AG04449 (cell line): ENCODE results near the gene CYLD.

Source experiments
- CTCF ChIA-PET: fragments of 350-600 bp; formaldehyde crosslinking; extraction: SDS; loops from one replicate; lab custom pipeline; 2021; ENCODE audit warnings: antibody characterized with exemption; lab: Yijun Ruan, JAX
- POLR2A ChIA-PET: fragments of 400-600, 350-600 bp; formaldehyde crosslinking; extraction: SDS; loops from one replicate; lab custom pipeline; 2020; ENCODE audit warnings: antibody characterized with exemption, inconsistent platforms; lab: Yijun Ruan, JAX
- DNase-seq: peaks from one replicate; pipeline ENCODE4 v3.0.0-alpha.2; 2010; ENCODE audit warnings: low read depth, low spot score
- H3K4me3 ChIP-seq: 2 replicates; pipeline ENCODE4 v1.5.1; 2011; ENCODE audit warnings: low read depth, mild to moderate bottlenecking, control low read depth, low read length
- CTCF ChIP-seq: IDR thresholded peaks from one replicate; pipeline ENCODE4 v1.5.1; 2011; ENCODE audit warnings: mild to moderate bottlenecking, moderate library complexity, low read length, control low read depth, inconsistent platforms; ENCODE audit not compliant: insufficient read depth; ENCODE audit errors: missing control alignments

The CYLD gene

GRCh38 chr16:50802961-50803360, 61.1 kb downstream of the CYLD start:
- CTCF ChIA-PET, result interaction anchor here (1.0 to 6.8 kb wide), 6 partner anchors 9 to 433 kb away, joined by 3 to 160 read pairs (median 4); no protein-coding TSS in a partner anchor
- no peak overlapping the region for H3K4me3 ChIP-seq
- POLR2A ChIA-PET, result no interaction called here
- DNase-seq, result no peak
- no peak for TF ChIP-seq CTCF

- POLR2A ChIA-PET, result no interaction called here
- TF ChIP-seq CTCF, result no peak
- no peak overlapping the region for H3K4me3 ChIP-seq
- DNase-seq, result no peak
- CTCF ChIA-PET, result interaction anchor here (1.1 to 6.8 kb wide), 12 partner anchors 9 to 780 kb away, joined by 3 to 160 read pairs (median 34); partner anchors contain the start of gene CNEP1R1
Observed at GRCh38 chr16:50804290-50804907, 62.5 kb downstream of the CYLD start.

GRCh38 chr16:50806099-50807062, 64.5 kb downstream of the CYLD start:
- POLR2A ChIA-PET, result interaction anchor here (0.6 kb wide), 1 partner anchor 326 kb away, joined by 4 read pairs; no protein-coding TSS in a partner anchor
- peak; percentile 83 for TF ChIP-seq CTCF
- CTCF ChIA-PET, result interaction anchor here (0.6 to 6.8 kb wide), 94 partner anchors 10 to 1398 kb away, joined by 3 to 160 read pairs (median 4); partner anchors contain the start of genes CNEP1R1 and SNX20
- peak overlapping the region; percentile 59 for H3K4me3 ChIP-seq
- peak; percentile 49 for DNase-seq

GRCh38 chr16:50808929-50809538, 67.1 kb downstream of the CYLD start:
- no peak for DNase-seq
- TF ChIP-seq CTCF, result no peak
- ChIA-PET POLR2A (no interaction called here), CTCF (interaction anchor here (1.2 to 6.8 kb wide), 5 partner anchors 12 to 438 kb away, joined by 3 to 160 read pairs (median 7); no protein-coding TSS in a partner anchor)
- no peak overlapping the region for H3K4me3 ChIP-seq

GRCh38 chr16:50809561-50809960, 67.7 kb downstream of the CYLD start:
- no peak for DNase-seq
- CTCF ChIA-PET, result interaction anchor here (1.2 to 2.3 kb wide), 4 partner anchors 13 to 438 kb away, joined by 3 to 9 read pairs (median 6); no protein-coding TSS in a partner anchor
- POLR2A ChIA-PET, result no interaction called here

More at GRCh38 chr16:50809561-50809960, 67.7 kb downstream of the CYLD start:
- H3K4me3 ChIP-seq, result no peak overlapping the region
- no peak for TF ChIP-seq CTCF
